ENCODE results near the gene XRN2.

The XRN2 gene

DNA sequence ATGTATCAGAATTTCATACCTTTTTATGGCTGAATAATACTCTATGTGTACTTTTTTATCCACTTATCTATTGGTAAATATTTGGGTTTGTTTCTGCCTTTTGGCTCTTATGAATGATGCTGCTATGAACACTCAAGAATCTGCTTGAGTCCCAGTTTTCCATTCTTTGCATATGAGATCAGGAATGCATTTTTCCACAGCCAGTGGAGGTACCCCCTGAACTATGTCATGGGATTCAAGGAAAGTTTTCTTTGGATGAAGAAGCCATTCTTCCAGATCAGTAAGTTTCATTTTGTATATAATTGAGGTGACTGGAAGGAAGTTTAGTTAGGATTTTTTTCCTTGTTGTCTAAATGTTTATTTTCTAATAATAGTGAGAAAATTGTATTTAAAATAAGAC lies 53.3 kb downstream of the XRN2 start:
- TF ChIP-seq MYC (IDR thresholded peaks at IDR 0.05; ENCODE audit: low read depth, low read length) (no peak), POLR2A (IDR thresholded peaks at IDR 0.05; ENCODE audit: extremely low read depth, insufficient read length) (no peak), MAX (IDR thresholded peaks at IDR 0.05; ENCODE audit: low read depth, low read length) (no peak)
- TF ChIP-seq, protein P1, sequence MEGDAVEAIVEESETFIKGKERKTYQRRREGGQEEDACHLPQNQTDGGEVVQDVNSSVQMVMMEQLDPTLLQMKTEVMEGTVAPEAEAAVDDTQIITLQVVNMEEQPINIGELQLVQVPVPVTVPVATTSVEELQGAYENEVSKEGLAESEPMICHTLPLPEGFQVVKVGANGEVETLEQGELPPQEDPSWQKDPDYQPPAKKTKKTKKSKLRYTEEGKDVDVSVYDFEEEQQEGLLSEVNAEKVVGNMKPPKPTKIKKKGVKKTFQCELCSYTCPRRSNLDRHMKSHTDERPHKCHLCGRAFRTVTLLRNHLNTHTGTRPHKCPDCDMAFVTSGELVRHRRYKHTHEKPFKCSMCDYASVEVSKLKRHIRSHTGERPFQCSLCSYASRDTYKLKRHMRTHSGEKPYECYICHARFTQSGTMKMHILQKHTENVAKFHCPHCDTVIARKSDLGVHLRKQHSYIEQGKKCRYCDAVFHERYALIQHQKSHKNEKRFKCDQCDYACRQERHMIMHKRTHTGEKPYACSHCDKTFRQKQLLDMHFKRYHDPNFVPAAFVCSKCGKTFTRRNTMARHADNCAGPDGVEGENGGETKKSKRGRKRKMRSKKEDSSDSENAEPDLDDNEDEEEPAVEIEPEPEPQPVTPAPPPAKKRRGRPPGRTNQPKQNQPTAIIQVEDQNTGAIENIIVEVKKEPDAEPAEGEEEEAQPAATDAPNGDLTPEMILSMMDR (IDR thresholded peaks at IDR 0.05; ENCODE audit: low read depth, low read length): no peak
- no peak overlapping the region for H3K4me3 ChIP-seq (ENCODE audit: low read depth, low read length)
- no peak for DNase-seq (ENCODE audit: low read depth)

DNA sequence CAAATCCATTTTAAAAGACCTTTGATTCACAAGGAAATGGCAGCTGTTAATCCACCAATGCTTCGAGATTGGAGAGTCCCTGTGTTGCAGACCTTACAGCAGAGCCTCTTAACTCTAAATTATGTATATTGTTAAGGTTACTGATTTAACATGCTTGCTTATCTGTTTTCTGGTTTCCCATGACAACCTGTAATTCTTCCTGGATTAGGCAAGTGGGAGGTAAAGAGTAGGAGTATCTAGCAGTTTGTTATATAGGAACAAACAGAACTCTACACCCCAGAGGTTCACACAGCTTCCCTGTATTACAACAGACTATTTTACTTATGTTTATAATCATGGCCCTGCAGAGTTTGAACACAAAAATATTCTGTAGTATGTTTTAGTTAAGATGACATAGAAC lies 54.7 kb downstream of the XRN2 start:
- no peak for TF ChIP-seq MAX (IDR thresholded peaks at IDR 0.05; ENCODE audit: low read depth, low read length)
- TF ChIP-seq MYC (IDR thresholded peaks at IDR 0.05; ENCODE audit: low read depth, low read length): no peak
- TF ChIP-seq, protein P1 (IDR thresholded peaks at IDR 0.05; ENCODE audit: low read depth, low read length): no peak
- no peak for TF ChIP-seq POLR2A (IDR thresholded peaks at IDR 0.05; ENCODE audit: extremely low read depth, insufficient read length)
- no peak for DNase-seq (ENCODE audit: low read depth)
- no peak overlapping the region for H3K4me3 ChIP-seq (ENCODE audit: low read depth, low read length)

- DNase-seq (ENCODE audit: low read depth): no peak
- TF ChIP-seq, protein P1 (IDR thresholded peaks at IDR 0.05; ENCODE audit: low read depth, low read length): no peak
- no peak for TF ChIP-seq MAX (IDR thresholded peaks at IDR 0.05; ENCODE audit: low read depth, low read length)
- TF ChIP-seq POLR2A (IDR thresholded peaks at IDR 0.05; ENCODE audit: extremely low read depth, insufficient read length): no peak
- TF ChIP-seq MYC (IDR thresholded peaks at IDR 0.05; ENCODE audit: low read depth, low read length): no peak
- H3K4me3 ChIP-seq (ENCODE audit: low read depth, low read length): no peak overlapping the region
Observed at GRCh38 chr20:21358737-21359136, 55.6 kb downstream of the XRN2 start.

GRCh38 chr20:21360705-21361104 lies 57.6 kb downstream of the XRN2 start:
- no peak overlapping the region for H3K4me3 ChIP-seq (ENCODE audit: low read depth, low read length)
- DNase-seq (ENCODE audit: low read depth): no peak
- no peak for TF ChIP-seq MAX (IDR thresholded peaks at IDR 0.05; ENCODE audit: low read depth, low read length)
- TF ChIP-seq, protein P1 (IDR thresholded peaks at IDR 0.05; ENCODE audit: low read depth, low read length): no peak
- TF ChIP-seq POLR2A (IDR thresholded peaks at IDR 0.05; ENCODE audit: extremely low read depth, insufficient read length): no peak
- no peak for TF ChIP-seq MYC (IDR thresholded peaks at IDR 0.05; ENCODE audit: low read depth, low read length)

DNA sequence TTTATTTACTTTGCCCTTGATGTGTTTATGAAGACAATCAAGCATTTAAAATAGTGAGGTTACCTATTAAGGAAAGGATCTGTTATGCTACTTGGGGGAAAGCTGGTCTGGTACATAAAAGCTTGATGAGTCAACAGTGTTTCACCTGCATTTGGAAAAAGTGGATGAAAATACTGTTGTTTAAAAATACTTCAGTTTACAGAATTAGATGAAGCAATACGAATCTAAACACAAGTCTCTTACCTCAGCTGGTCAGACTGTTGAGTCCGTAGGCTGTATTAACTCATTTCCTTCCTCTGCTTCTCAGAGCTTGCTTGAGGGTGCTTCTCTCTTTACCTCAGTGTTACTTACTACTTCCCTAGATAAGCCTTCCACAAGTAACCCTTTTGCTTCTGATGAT lies 58.1 kb downstream of the XRN2 start:
- TF ChIP-seq POLR2A (IDR thresholded peaks at IDR 0.05; ENCODE audit: extremely low read depth, insufficient read length): no peak
- no peak for TF ChIP-seq MAX (IDR thresholded peaks at IDR 0.05; ENCODE audit: low read depth, low read length)
- TF ChIP-seq, protein P1 (IDR thresholded peaks at IDR 0.05; ENCODE audit: low read depth, low read length): no peak
- no peak for TF ChIP-seq MYC (IDR thresholded peaks at IDR 0.05; ENCODE audit: low read depth, low read length)
- peak; percentile 50 for DNase-seq (ENCODE audit: low read depth)
- H3K4me3 ChIP-seq (ENCODE audit: low read depth, low read length): no peak overlapping the region

- TF ChIP-seq MYC (IDR thresholded peaks at IDR 0.05; ENCODE audit: low read depth, low read length) (no peak), POLR2A (IDR thresholded peaks at IDR 0.05; ENCODE audit: extremely low read depth, insufficient read length) (no peak), MAX (IDR thresholded peaks at IDR 0.05; ENCODE audit: low read depth, low read length) (no peak)
- TF ChIP-seq, protein P1 (IDR thresholded peaks at IDR 0.05; ENCODE audit: low read depth, low read length): no peak
- DNase-seq (ENCODE audit: low read depth): no peak
- no peak overlapping the region for H3K4me3 ChIP-seq (ENCODE audit: low read depth, low read length)
Observed at GRCh38 chr20:21364413-21364812, 61.3 kb downstream of the XRN2 start.

Data from NB4 (cell line).